ENCODE results near the gene GAS6.
A peak's percentile ranks its signal among the peaks of the same experiment; 100 is the strongest.
"Not testable (repeated sequence)": the region's sequence is repeated elsewhere in the genome, so short reads cannot be mapped to it uniquely, and the experiment has no call there.

Gene GAS6

GRCh38 chr13:113802761-113803160 is 61.1 kb downstream of the GAS6 start:
- no peaks in the 10 kb centered on the region for H3K36me3 ChIP-seq (ENCODE audit: insufficient read depth, low read length)
- H3K4me1 ChIP-seq (ENCODE audit: insufficient read depth, low read length) = peaks cover 7% of the 10 kb centered on the region
- H2AFZ ChIP-seq (ENCODE audit: low read depth, low read length) = no peak overlapping the region
- no peak overlapping the region for H3K4me3 ChIP-seq (ENCODE audit: low read length)
- no peaks in the 10 kb centered on the region for H3K27me3 ChIP-seq (ENCODE audit: insufficient read depth, low read length)
- H3K9me3 ChIP-seq (ENCODE audit: low read length) = peaks cover 7% of the 10 kb centered on the region

GRCh38 chr13:113802090-113802531 is 61.8 kb downstream of the GAS6 start:
- H3K4me3 ChIP-seq (ENCODE audit: low read length) = no peak overlapping the region
- peak overlapping the region; percentile 16 for H2AFZ ChIP-seq (ENCODE audit: low read depth, low read length)
- peaks cover 2% of the 10 kb centered on the region for H3K9me3 ChIP-seq (ENCODE audit: low read length)
- H3K36me3 ChIP-seq (ENCODE audit: insufficient read depth, low read length) = no peaks in the 10 kb centered on the region
- H3K27me3 ChIP-seq (ENCODE audit: insufficient read depth, low read length) = no peaks in the 10 kb centered on the region
- H3K4me1 ChIP-seq (ENCODE audit: insufficient read depth, low read length) = peaks cover 7% of the 10 kb centered on the region

- H3K4me1 ChIP-seq (ENCODE audit: insufficient read depth, low read length) = peaks cover 7% of the 10 kb centered on the region
- no peak overlapping the region for H2AFZ ChIP-seq (ENCODE audit: low read depth, low read length)
- no peaks in the 10 kb centered on the region for H3K27me3 ChIP-seq (ENCODE audit: insufficient read depth, low read length)
- H3K4me3 ChIP-seq (ENCODE audit: low read length) = no peak overlapping the region
- H3K36me3 ChIP-seq (ENCODE audit: insufficient read depth, low read length) = no peaks in the 10 kb centered on the region
- H3K9me3 ChIP-seq (ENCODE audit: low read length) = no peaks in the 10 kb centered on the region
Measured at GRCh38 chr13:113801289-113801961, 62.5 kb downstream of the GAS6 start.

GRCh38 chr13:113800576-113800926 is 63.3 kb downstream of the GAS6 start:
- peaks cover 7% of the 10 kb centered on the region for H3K4me1 ChIP-seq (ENCODE audit: insufficient read depth, low read length)
- H3K9me3 ChIP-seq (ENCODE audit: low read length) = no peaks in the 10 kb centered on the region
- no peaks in the 10 kb centered on the region for H3K27me3 ChIP-seq (ENCODE audit: insufficient read depth, low read length)
- H3K36me3 ChIP-seq (ENCODE audit: insufficient read depth, low read length) = no peaks in the 10 kb centered on the region
- no peak overlapping the region for H3K4me3 ChIP-seq (ENCODE audit: low read length)
- H2AFZ ChIP-seq (ENCODE audit: low read depth, low read length) = no peak overlapping the region

- Histone ChIP-seq H3K27me3 (ENCODE audit: insufficient read depth, low read length) (no peaks in the 10 kb centered on the region), H3K9me3 (ENCODE audit: low read length) (no peaks in the 10 kb centered on the region), H2AFZ (ENCODE audit: low read depth, low read length) (no peak overlapping the region), H3K4me1 (ENCODE audit: insufficient read depth, low read length) (peaks cover 7% of the 10 kb centered on the region), H3K4me3 (ENCODE audit: low read length) (no peak overlapping the region), H3K36me3 (ENCODE audit: insufficient read depth, low read length) (no peaks in the 10 kb centered on the region)
Measured at GRCh38 chr13:113798200-113798811, 65.6 kb downstream of the GAS6 start.

GRCh38 chr13:113796964-113797676 is 66.8 kb downstream of the GAS6 start:
- H3K4me3 ChIP-seq (ENCODE audit: low read length) = no peak overlapping the region
- H3K9me3 ChIP-seq (ENCODE audit: low read length) = no peaks in the 10 kb centered on the region
- no peaks in the 10 kb centered on the region for H3K36me3 ChIP-seq (ENCODE audit: insufficient read depth, low read length)
- no peaks in the 10 kb centered on the region for H3K27me3 ChIP-seq (ENCODE audit: insufficient read depth, low read length)
- peaks cover 7% of the 10 kb centered on the region for H3K4me1 ChIP-seq (ENCODE audit: insufficient read depth, low read length)
- no peak overlapping the region for H2AFZ ChIP-seq (ENCODE audit: low read depth, low read length)

GRCh38 chr13:113796211-113796963 is 67.5 kb downstream of the GAS6 start:
- H3K9me3 ChIP-seq (ENCODE audit: low read length) = no peaks in the 10 kb centered on the region
- H3K27me3 ChIP-seq (ENCODE audit: insufficient read depth, low read length) = no peaks in the 10 kb centered on the region
- no peaks in the 10 kb centered on the region for H3K4me1 ChIP-seq (ENCODE audit: insufficient read depth, low read length)
- no peak overlapping the region for H3K4me3 ChIP-seq (ENCODE audit: low read length)
- H2AFZ ChIP-seq (ENCODE audit: low read depth, low read length) = no peak overlapping the region
- no peaks in the 10 kb centered on the region for H3K36me3 ChIP-seq (ENCODE audit: insufficient read depth, low read length)

GRCh38 chr13:113795362-113795761 is 68.5 kb downstream of the GAS6 start:
- H2AFZ ChIP-seq (ENCODE audit: low read depth, low read length); H3K36me3 ChIP-seq (ENCODE audit: insufficient read depth, low read length); H3K27me3 ChIP-seq (ENCODE audit: insufficient read depth, low read length); H3K4me1 ChIP-seq (ENCODE audit: insufficient read depth, low read length); H3K9me3 ChIP-seq (ENCODE audit: low read length); H3K4me3 ChIP-seq (ENCODE audit: low read length): not testable (repeated sequence)

- Histone ChIP-seq H3K9me3 (ENCODE audit: low read length) (no peaks in the 10 kb centered on the region), H3K4me1 (ENCODE audit: insufficient read depth, low read length) (no peaks in the 10 kb centered on the region), H3K27me3 (ENCODE audit: insufficient read depth, low read length) (no peaks in the 10 kb centered on the region), H3K4me3 (ENCODE audit: low read length) (no peak overlapping the region), H3K36me3 (ENCODE audit: insufficient read depth, low read length) (no peaks in the 10 kb centered on the region), H2AFZ (ENCODE audit: low read depth, low read length) (no peak overlapping the region)
Measured at GRCh38 chr13:113794764-113795173, 69.1 kb downstream of the GAS6 start.

- H3K27me3 ChIP-seq (ENCODE audit: insufficient read depth, low read length) = no peaks in the 10 kb centered on the region
Measured at GRCh38 chr13:113794086-113794485, 69.8 kb downstream of the GAS6 start.

GRCh38 chr13:113793718-113794085 is 70.2 kb downstream of the GAS6 start:
- Histone ChIP-seq H2AFZ (ENCODE audit: low read depth, low read length) (no peak overlapping the region), H3K9me3 (ENCODE audit: low read length) (no peaks in the 10 kb centered on the region), H3K27me3 (ENCODE audit: insufficient read depth, low read length) (no peaks in the 10 kb centered on the region), H3K36me3 (ENCODE audit: insufficient read depth, low read length) (no peaks in the 10 kb centered on the region), H3K4me1 (ENCODE audit: insufficient read depth, low read length) (no peaks in the 10 kb centered on the region), H3K4me3 (ENCODE audit: low read length) (no peak overlapping the region)

More at GRCh38 chr13:113794086-113794485, 69.8 kb downstream of the GAS6 start:
- Histone ChIP-seq H3K9me3 (ENCODE audit: low read length) (no peaks in the 10 kb centered on the region), H3K4me3 (ENCODE audit: low read length) (no peak overlapping the region), H3K36me3 (ENCODE audit: insufficient read depth, low read length) (no peaks in the 10 kb centered on the region), H2AFZ (ENCODE audit: low read depth, low read length) (no peak overlapping the region), H3K4me1 (ENCODE audit: insufficient read depth, low read length) (no peaks in the 10 kb centered on the region)

- Histone ChIP-seq H3K36me3 (ENCODE audit: insufficient read depth, low read length) (no peaks in the 10 kb centered on the region), H2AFZ (ENCODE audit: low read depth, low read length) (no peak overlapping the region), H3K4me1 (ENCODE audit: insufficient read depth, low read length) (no peaks in the 10 kb centered on the region), H3K4me3 (ENCODE audit: low read length) (no peak overlapping the region), H3K27me3 (ENCODE audit: insufficient read depth, low read length) (no peaks in the 10 kb centered on the region), H3K9me3 (ENCODE audit: low read length) (no peaks in the 10 kb centered on the region)
Measured at GRCh38 chr13:113792886-113793717, 70.8 kb downstream of the GAS6 start.
